Retinal pigment epithelial cell (primary cell): ENCODE data around the gene TYR.
A peak's percentile ranks its signal among the peaks of the same experiment; 100 is the strongest.

Experiments
- DNase-seq: peaks from one replicate; pipeline ENCODE4 v3.0.0-alpha.2; 2010; ENCODE audit warnings: low read depth
- H3K4me3 ChIP-seq: 2 replicates; pipeline ENCODE4 v1.5.1; 2011; ENCODE audit warnings: mild to moderate bottlenecking, low read length, control low read depth, moderate library complexity
- CTCF ChIP-seq: conservative IDR thresholded peaks from 2 replicates; pipeline ENCODE4 v1.5.1; 2011; ENCODE audit warnings: low read depth, low read length, control low read depth, inconsistent platforms

The TYR gene

GRCh38 chr11:89177691-89178231, at the start of gene TYR:
Gene TYR, plus strand, starts transcription at chr11:89177875. Its CDS starts 79 bp downstream, at chr11:89177954.
- peak within 1 kb of the TSS; percentile 74 for H3K4me3 ChIP-seq
- peak; percentile 86 for DNase-seq
- no peak for TF ChIP-seq CTCF

- no peak for TF ChIP-seq CTCF
- H3K4me3 ChIP-seq: no peak overlapping the region
- DNase-seq: no peak
Measured at GRCh38 chr11:89136606-89137005, 41.1 kb upstream of the TYR start.

GRCh38 chr11:89147229-89147628, 30.4 kb upstream of the TYR start:
- no peak overlapping the region for H3K4me3 ChIP-seq
- TF ChIP-seq CTCF: no peak
- no peak for DNase-seq

- no peak for DNase-seq
- TF ChIP-seq CTCF: no peak
- H3K4me3 ChIP-seq: no peak overlapping the region
Measured at GRCh38 chr11:89159974-89160373, 17.7 kb upstream of the TYR start.

- DNase-seq: no peak
- no peak overlapping the region for H3K4me3 ChIP-seq
- no peak for TF ChIP-seq CTCF
Measured at GRCh38 chr11:89161949-89162348, 15.7 kb upstream of the TYR start.

- no peak for TF ChIP-seq CTCF
- DNase-seq: no peak
Measured at GRCh38 chr11:89163686-89164085, 14.0 kb upstream of the TYR start.

GRCh38 chr11:89168396-89168795, 9.3 kb upstream of the TYR start:
- no peak overlapping the region for H3K4me3 ChIP-seq

More at GRCh38 chr11:89163686-89164085, 14.0 kb upstream of the TYR start:
- no peak overlapping the region for H3K4me3 ChIP-seq

More at GRCh38 chr11:89168396-89168795, 9.3 kb upstream of the TYR start:
- peak; percentile 43 for DNase-seq
- no peak for TF ChIP-seq CTCF
